MCF 10A (cell line): ENCODE measurements around the gene AKT1S1. TPM values are rescaled to one million over a fixed set of nuclear protein-coding genes. Genes with fewer than 3 reads are reported as not detected.

ENCODE experiments used
- BruUV-seq: library from RNA; stranded (reverse); fragments of 400-500 nt; replicated peaks from 2 replicates; lab custom pipeline; 2021; lab: Mats Ljungman, UMichigan
- CTCF ChIA-PET: fragments of 300-600 bp; sonication (Branson Sonifier 250); formaldehyde crosslinking; extraction: SDS; loops from one replicate; lab custom pipeline; 2021; ENCODE audit warnings: antibody characterized with exemption, inconsistent platforms; lab: Yijun Ruan, JAX
- POLR2A ChIA-PET: fragments of 300-600, 350-650 bp; sonication (Branson Sonifier 250); formaldehyde crosslinking; extraction: SDS; loops from one replicate; lab custom pipeline; 2020; ENCODE audit warnings: antibody characterized with exemption, inconsistent platforms; lab: Yijun Ruan, JAX
- DNase-seq: peaks from one replicate; pipeline ENCODE4 v3.0.0-alpha.2; 2018; ENCODE audit not compliant: unreplicated experiment
- H3K27ac Mint-ChIP-seq: one replicate; pipeline ENCODE4 v1.8.0; 2022; ENCODE audit warnings: mild to moderate bottlenecking, low read depth, mixed read lengths; ENCODE audit not compliant: unreplicated experiment
- H3K27me3 Mint-ChIP-seq: one replicate; pipeline ENCODE4 v1.8.0; 2022; ENCODE audit warnings: mixed read lengths; ENCODE audit not compliant: insufficient read depth, unreplicated experiment
- H3K36me3 Mint-ChIP-seq: one replicate; pipeline ENCODE4 v1.8.0; 2022; ENCODE audit warnings: mild to moderate bottlenecking, moderate library complexity, mixed read lengths; ENCODE audit not compliant: insufficient read depth, unreplicated experiment
- H3K4me1 Mint-ChIP-seq: one replicate; pipeline ENCODE4 v1.8.0; 2022; ENCODE audit warnings: mixed read lengths; ENCODE audit not compliant: insufficient read depth, unreplicated experiment
- H3K4me3 Mint-ChIP-seq: one replicate; pipeline ENCODE4 v1.8.0; 2022; ENCODE audit warnings: mild to moderate bottlenecking, moderate library complexity, mixed read lengths; ENCODE audit not compliant: unreplicated experiment
- H3K9me3 Mint-ChIP-seq: one replicate; pipeline ENCODE4 v1.8.0; 2022; ENCODE audit warnings: mixed read lengths; ENCODE audit not compliant: unreplicated experiment
- intact Hi-C: fragments of 100-400 bp; cut with micrococcal nuclease; formaldehyde crosslinking; loops from 2 replicates; pipeline ENCODE4 v1.14.1; 2022
- total RNA-seq: library from RNA; stranded (reverse); gene quantifications from 2 replicates; pipeline ENCODE4 v1.2.3, GENCODE V29; 2022
- TF ChIP-seq, protein P1 (sequence below): fragments of 200-600 bp; IDR thresholded peaks from one replicate; pipeline ENCODE4 v1.8.0; 2022; ENCODE audit warnings: antibody characterized with exemption, mild to moderate bottlenecking; ENCODE audit not compliant: unreplicated experiment

The AKT1S1 gene
- total RNA-seq, 1 experiment from 2014 or later = 74.7 TPM

DNA sequence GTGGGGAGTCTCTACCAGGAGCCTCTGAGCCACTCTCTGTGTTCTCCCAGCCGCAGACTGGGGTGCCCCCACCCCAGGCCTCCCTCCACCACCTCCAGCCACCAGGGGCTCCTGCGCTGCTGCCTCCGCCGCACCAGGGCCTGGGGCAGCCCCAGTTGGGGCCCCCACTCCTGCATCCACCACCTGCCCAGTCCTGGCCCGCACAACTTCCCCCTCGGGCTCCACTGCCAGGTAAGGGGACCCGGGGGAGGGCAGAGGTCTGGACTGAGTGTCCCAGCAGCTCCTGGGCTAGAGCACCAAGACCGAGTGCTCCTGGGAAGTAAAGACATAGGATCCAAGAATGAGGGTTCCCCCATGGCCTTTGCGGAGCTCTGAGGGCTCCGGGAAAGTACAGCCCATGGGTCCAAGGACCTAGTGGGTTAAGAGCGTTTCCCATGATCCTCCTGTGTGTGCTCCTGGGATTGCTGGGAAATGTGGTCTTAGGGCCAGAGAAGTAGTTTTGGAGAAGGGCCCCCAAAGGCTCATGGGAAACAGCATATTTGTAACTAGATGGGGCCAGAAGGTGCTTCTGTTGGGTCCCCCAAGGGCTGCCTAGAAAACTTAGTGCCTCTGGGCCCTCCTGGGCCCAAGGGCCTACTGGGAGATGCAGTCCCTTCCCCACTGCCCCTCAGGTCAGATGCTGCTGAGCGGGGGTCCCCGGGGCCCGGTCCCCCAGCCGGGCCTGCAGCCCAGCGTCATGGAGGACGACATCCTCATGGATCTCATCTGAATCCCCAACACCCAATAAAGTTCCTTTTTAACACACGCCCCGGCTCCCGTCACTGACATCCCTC lies 40.8 kb downstream of the AKT1S1 start:
- TF ChIP-seq, protein P1, sequence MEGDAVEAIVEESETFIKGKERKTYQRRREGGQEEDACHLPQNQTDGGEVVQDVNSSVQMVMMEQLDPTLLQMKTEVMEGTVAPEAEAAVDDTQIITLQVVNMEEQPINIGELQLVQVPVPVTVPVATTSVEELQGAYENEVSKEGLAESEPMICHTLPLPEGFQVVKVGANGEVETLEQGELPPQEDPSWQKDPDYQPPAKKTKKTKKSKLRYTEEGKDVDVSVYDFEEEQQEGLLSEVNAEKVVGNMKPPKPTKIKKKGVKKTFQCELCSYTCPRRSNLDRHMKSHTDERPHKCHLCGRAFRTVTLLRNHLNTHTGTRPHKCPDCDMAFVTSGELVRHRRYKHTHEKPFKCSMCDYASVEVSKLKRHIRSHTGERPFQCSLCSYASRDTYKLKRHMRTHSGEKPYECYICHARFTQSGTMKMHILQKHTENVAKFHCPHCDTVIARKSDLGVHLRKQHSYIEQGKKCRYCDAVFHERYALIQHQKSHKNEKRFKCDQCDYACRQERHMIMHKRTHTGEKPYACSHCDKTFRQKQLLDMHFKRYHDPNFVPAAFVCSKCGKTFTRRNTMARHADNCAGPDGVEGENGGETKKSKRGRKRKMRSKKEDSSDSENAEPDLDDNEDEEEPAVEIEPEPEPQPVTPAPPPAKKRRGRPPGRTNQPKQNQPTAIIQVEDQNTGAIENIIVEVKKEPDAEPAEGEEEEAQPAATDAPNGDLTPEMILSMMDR = no peak
- no TSS peak for BruUV-seq
- ChIA-PET CTCF (no interaction called here), POLR2A (interaction anchor here (1.1 to 1.8 kb wide), 2 partner anchors 10 to 23 kb away, joined by 4 to 5 read pairs; partner anchors contain the start of gene FUZ)
- Mint-ChIP-seq H3K4me3 (no peak overlapping the region), H3K36me3 (peaks cover 75% of the 10 kb centered on the region), H3K27me3 (no peaks in the 10 kb centered on the region), H3K27ac (no peak overlapping the region), H3K4me1 (peaks cover 4% of the 10 kb centered on the region), H3K9me3 (no peaks in the 10 kb centered on the region)
- intact Hi-C loops = no loop called here
- no peak for DNase-seq

- Mint-ChIP-seq H3K4me1 (peaks cover 2% of the 10 kb centered on the region), H3K27ac (no peak overlapping the region), H3K9me3 (no peaks in the 10 kb centered on the region), H3K4me3 (no peak overlapping the region), H3K36me3 (peaks cover 75% of the 10 kb centered on the region), H3K27me3 (no peaks in the 10 kb centered on the region)
- intact Hi-C loops = no loop called here
- CTCF ChIA-PET = no interaction called here
- no peak for DNase-seq
- TF ChIP-seq, protein P1 = no peak
- POLR2A ChIA-PET = no interaction called here
- no TSS peak for BruUV-seq
These were observed 41.6 kb downstream of the AKT1S1 start for GRCh38 chr19:49835562-49835961.

- no peaks in the 10 kb centered on the region for H3K27me3 Mint-ChIP-seq
- CTCF ChIA-PET = interaction anchor here (1.2 kb wide), 1 partner anchor 9 kb away, joined by 3 read pairs; no protein-coding TSS in a partner anchor
- POLR2A ChIA-PET = interaction anchor here (1.0 kb wide), 1 partner anchor 17 kb away, joined by 3 read pairs; no protein-coding TSS in a partner anchor
- no peak overlapping the region for H3K27ac Mint-ChIP-seq
- H3K4me1 Mint-ChIP-seq = no peaks in the 10 kb centered on the region
- intact Hi-C loops = no loop called here
- no peaks in the 10 kb centered on the region for H3K9me3 Mint-ChIP-seq
- no TSS peak for BruUV-seq
- H3K36me3 Mint-ChIP-seq = peaks cover 63% of the 10 kb centered on the region
- DNase-seq = no peak
- TF ChIP-seq, protein P1 = no peak
- no peak overlapping the region for H3K4me3 Mint-ChIP-seq
These were observed 43.6 kb downstream of the AKT1S1 start for GRCh38 chr19:49833599-49833998.

DNA sequence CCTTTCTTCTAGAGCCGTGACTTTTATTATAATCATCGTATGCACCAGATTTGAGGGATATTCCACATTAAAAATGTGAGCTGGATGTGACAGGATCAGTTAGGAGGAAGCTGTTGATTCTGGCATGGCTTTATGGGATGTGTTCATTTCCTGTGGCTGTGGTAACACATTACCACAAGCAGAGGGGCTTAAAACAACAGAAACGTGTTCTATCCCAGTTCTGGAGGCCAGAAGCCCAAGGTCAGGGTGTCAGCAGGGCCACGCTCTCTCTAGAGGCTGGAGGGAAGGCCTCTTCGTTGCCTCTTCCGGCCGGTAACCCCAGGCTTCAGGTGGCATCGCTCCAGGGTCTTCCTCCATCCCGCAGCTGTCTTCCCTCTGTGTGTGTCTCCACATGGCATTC lies 44.6 kb downstream of the AKT1S1 start:
- Mint-ChIP-seq H3K9me3 (no peaks in the 10 kb centered on the region), H3K4me3 (no peak overlapping the region), H3K27me3 (no peaks in the 10 kb centered on the region), H3K27ac (no peak overlapping the region), H3K36me3 (peaks cover 56% of the 10 kb centered on the region), H3K4me1 (no peaks in the 10 kb centered on the region)
- ChIA-PET CTCF (interaction anchor here (1.2 kb wide), 1 partner anchor 8 kb away, joined by 3 read pairs; no protein-coding TSS in a partner anchor), POLR2A (no interaction called here)
- no TSS peak for BruUV-seq
- TF ChIP-seq, protein P1 = no peak
- DNase-seq = no peak
- intact Hi-C loops = no loop called here
